Spinal cord (tissue), 10 donors: Measurements from ENCODE around the gene C9orf43. TPM values are rescaled to one million over a fixed set of nuclear protein-coding genes. Genes with fewer than 3 reads are reported as not detected.

Experiments
- DNase-seq, 6 donors: peaks; one replicate each; pipeline versions ENCODE4 v3.0.0 to v3.0.0-alpha.2; 2013 to 2015; ENCODE audit warnings: low spot score in 6 of 6, low read depth in 4 of 6
- H3K27ac ChIP-seq: one replicate; pipeline ENCODE4 v1.5.1; 2013; ENCODE audit warnings: low read depth, low read length, control low read depth
- H3K27me3 ChIP-seq: one replicate; pipeline ENCODE4 v1.6.1; 2013; ENCODE audit warnings: low read length; ENCODE audit not compliant: control insufficient read depth, insufficient read depth
- H3K36me3 ChIP-seq: one replicate; pipeline ENCODE4 v1.6.1; 2013; ENCODE audit warnings: low read length; ENCODE audit not compliant: control insufficient read depth, insufficient read depth
- H3K4me1 ChIP-seq: one replicate; pipeline ENCODE4 v1.6.1; 2013; ENCODE audit warnings: low read length; ENCODE audit not compliant: control insufficient read depth, insufficient read depth
- H3K4me3 ChIP-seq: one replicate; pipeline ENCODE4 v1.5.1; 2013; ENCODE audit warnings: low read depth, low read length, control low read depth
- H3K9me3 ChIP-seq: one replicate; pipeline ENCODE4 v1.6.1; 2013; ENCODE audit warnings: low read length; ENCODE audit not compliant: control insufficient read depth, insufficient read depth
- WGBS: methylation state at CpG from one replicate; pipeline ENCODE4 v1.1.5; 2013; ENCODE audit warnings: missing lambda C conversion rate; ENCODE audit not compliant: insufficient coverage; 5-methylcytosine and 5-hydroxymethylcytosine counted together
- polyA plus RNA-seq, 2 donors: library from polyadenylated mRNA; unstranded; fragments of 120-200 nt; gene quantifications; one replicate each; pipeline ENCODE4 v1.2.1, GENCODE V29; 2013; ENCODE audit not compliant: insufficient read length in 2 of 2
- total RNA-seq, 2 donors: library from RNA; depleted of rRNA in 1 of 2; stranded (reverse); fragments of 120-200 nt in 1 of 2; fragments of >200 nt in 1 of 2; gene quantifications; one replicate each; pipeline versions ENCODE4 v1.2.3 to v1.2.4, GENCODE V29; 2013 to 2014
- donor health status: healthy.

The C9orf43 gene
- total and polyA plus RNA-seq, 4 donors: 0.29 to 1.0 (median 0.79) TPM

DNA sequence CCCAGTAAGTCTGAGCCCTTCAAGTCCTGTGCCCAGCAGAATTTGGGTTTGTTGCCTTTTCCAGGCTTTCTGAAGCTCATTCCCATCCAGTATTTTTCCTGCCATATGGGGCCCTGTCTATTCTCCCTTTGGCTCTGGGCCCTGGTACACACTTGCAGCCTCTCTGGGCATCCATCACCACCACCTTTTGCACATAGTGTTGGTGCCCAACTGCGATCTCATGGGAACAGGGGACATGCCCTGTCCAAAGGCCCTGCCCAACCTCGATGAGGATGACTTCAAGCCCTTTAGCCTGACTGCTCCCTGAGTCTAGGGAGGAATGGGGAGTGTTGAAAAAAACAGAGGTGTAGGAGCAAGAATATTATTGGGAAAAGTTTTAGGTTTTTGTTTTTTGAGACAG, 64.5 kb downstream of the C9orf43 start:
- Histone ChIP-seq H3K9me3 (no peaks in the 10 kb centered on the region), H3K27ac (no peak overlapping the region), H3K27me3 (no peaks in the 10 kb centered on the region), H3K4me3 (no peak overlapping the region), H3K4me1 (peaks cover 5% of the 10 kb centered on the region), H3K36me3 (no peaks in the 10 kb centered on the region)
- WGBS: 91% methylated on average over 2 of the region's 2 CpGs
- DNase-seq: no peak

DNA sequence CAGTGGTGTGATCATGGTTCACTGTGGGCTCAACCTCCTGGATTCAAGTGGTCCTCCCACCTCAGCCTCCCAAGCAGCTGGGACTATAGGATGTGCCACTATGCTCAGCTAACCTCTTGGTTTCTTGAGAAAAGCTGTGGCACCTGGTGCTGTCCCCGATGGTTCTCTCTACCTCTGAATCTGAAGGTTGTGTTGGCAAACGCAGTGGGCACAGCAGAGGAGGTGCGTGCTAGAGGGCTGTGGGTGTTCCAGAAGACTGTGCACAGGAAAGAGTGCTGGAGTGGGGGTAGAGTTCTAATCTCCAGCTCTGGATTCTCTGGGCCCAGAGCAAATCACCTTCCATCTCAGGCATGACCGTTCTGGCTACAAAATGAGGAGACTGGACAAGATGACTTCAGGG, 65.4 kb downstream of the C9orf43 start:
- Histone ChIP-seq H3K27me3 (no peaks in the 10 kb centered on the region), H3K36me3 (no peaks in the 10 kb centered on the region), H3K4me1 (peaks cover 5% of the 10 kb centered on the region), H3K4me3 (no peak overlapping the region), H3K27ac (no peak overlapping the region), H3K9me3 (no peaks in the 10 kb centered on the region)
- DNase-seq: no peak
- WGBS: 100% methylated on average over 3 of the region's 4 CpGs

DNA sequence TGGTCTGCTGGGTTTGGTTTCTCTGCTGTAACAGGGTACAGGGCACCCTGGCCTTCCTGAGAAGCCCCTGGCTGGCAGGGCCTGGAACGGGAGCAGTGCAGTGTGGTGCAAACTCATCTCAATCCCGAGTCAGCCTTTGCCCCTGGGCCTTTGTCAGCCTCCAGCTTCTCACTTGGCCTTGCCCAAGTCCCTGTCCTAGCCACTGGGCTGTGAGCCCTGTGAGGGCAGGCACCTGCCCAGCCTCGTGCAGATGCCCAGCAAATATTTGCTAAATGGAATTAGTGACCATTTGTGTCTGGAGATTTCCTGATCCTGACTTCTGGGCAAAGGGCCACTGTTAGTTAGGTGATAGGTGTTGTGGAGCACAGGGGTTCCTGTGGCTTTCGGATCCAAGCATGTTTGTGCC, 66.0 kb downstream of the C9orf43 start:
- Histone ChIP-seq H3K27ac (no peak overlapping the region), H3K4me3 (no peak overlapping the region), H3K36me3 (no peaks in the 10 kb centered on the region), H3K27me3 (no peaks in the 10 kb centered on the region), H3K9me3 (no peaks in the 10 kb centered on the region), H3K4me1 (peaks cover 5% of the 10 kb centered on the region)
- WGBS: 90% methylated on average over 4 of the region's 4 CpGs
- DNase-seq: no peak

DNA sequence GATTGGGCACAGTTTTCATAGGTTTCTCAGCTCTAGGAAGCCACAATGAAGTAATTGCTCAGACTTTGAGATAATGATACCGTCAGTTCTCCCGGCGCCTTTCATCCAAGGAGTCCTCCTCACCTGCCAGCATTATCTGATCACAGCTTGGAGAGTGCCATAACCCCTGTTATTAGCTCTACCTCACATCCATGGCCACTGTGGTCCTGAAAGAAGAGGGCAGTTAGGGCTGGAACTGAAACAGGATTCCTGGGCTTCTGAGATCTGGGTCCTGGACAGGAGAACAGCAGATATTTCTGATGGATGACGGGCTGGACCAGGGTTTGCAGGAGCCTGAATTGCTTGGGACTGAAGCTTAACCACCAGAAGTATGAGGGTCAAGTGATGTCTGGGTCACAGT, 66.5 kb downstream of the C9orf43 start:
- no peaks in the 10 kb centered on the region for H3K9me3 ChIP-seq
- no peak overlapping the region for H3K4me3 ChIP-seq
- no peaks in the 10 kb centered on the region for H3K27me3 ChIP-seq
- no peak for DNase-seq
- H3K36me3 ChIP-seq: no peaks in the 10 kb centered on the region
- H3K4me1 ChIP-seq: peaks cover 5% of the 10 kb centered on the region
- no peak overlapping the region for H3K27ac ChIP-seq
- WGBS: 100% methylated on average over 1 of the region's 4 CpGs

DNA sequence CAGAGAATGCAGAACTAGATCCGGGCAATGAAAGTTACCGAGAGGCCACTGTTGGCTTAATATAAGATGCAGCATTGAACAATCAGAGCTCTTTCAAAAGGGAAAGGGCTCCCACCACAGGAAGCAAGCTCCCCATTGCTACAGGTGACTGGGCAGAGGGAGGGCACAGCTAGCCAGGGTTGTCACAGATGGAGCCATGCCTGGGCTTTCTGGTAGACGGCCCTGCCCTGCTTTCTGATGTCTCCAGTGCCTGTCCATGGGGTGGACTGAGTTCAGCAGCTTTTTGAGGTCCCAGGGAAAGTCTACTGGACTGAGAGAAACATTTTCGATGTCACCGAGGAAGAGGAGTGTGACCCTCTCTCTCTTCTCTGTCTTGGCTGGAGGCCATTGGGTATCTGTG, 67.1 kb downstream of the C9orf43 start:
- Histone ChIP-seq H3K27me3 (no peaks in the 10 kb centered on the region), H3K36me3 (no peaks in the 10 kb centered on the region), H3K27ac (no peak overlapping the region), H3K4me3 (no peak overlapping the region), H3K4me1 (peaks cover 5% of the 10 kb centered on the region), H3K9me3 (no peaks in the 10 kb centered on the region)
- 94% methylated on average over 5 of the region's 5 CpGs for WGBS
- no peak for DNase-seq

- no peaks in the 10 kb centered on the region for H3K9me3 ChIP-seq
- peaks cover 15% of the 10 kb centered on the region for H3K4me1 ChIP-seq
- 67% methylated on average over 4 of the region's 7 CpGs for WGBS
- H3K4me3 ChIP-seq: no peak overlapping the region
- no peaks in the 10 kb centered on the region for H3K36me3 ChIP-seq
- H3K27me3 ChIP-seq: no peaks in the 10 kb centered on the region
- DNase-seq: no peak
- no peak overlapping the region for H3K27ac ChIP-seq
Observed at GRCh38 chr9:113479174-113479621, 68.7 kb downstream of the C9orf43 start.

Other genes starting within 250 kb of the C9orf43 start
- 10 to 100 TPM; 24.2 to 26.9 TPM for gene FKBP15, start 189.5 kb upstream of the C9orf43 start, total RNA-seq
- gene FKBP15, start 189.5 kb upstream of the C9orf43 start, polyA plus RNA-seq: 10 to 100 TPM; 25.6 to 26.6 TPM
- 10 to 100 TPM; 19.5 to 22.9 TPM for gene SLC31A1, start 189.2 kb upstream of the C9orf43 start, total RNA-seq
- 10 to 100 TPM; 18.7 to 19.5 TPM for gene SLC31A1, start 189.2 kb upstream of the C9orf43 start, polyA plus RNA-seq
- 10 to 100 TPM; 19.8 to 39.7 TPM for gene CDC26, start 135.2 kb upstream of the C9orf43 start, total RNA-seq
- gene CDC26, start 135.2 kb upstream of the C9orf43 start, polyA plus RNA-seq: 10 to 100 TPM; 25.8 to 26.4 TPM
- 10 to 100 TPM; 24.4 to 30.6 TPM for gene PRPF4, start 135.1 kb upstream of the C9orf43 start, total RNA-seq
- 10 to 100 TPM; 22.5 to 24.0 TPM for gene PRPF4, start 135.1 kb upstream of the C9orf43 start, polyA plus RNA-seq
- gene RNF183, start 107.4 kb upstream of the C9orf43 start, total RNA-seq: under 1 TPM in 1 of 2 donors, not detected in 1; 0.11 TPM
- gene RNF183, start 107.4 kb upstream of the C9orf43 start, polyA plus RNA-seq: under 1 TPM in 1 of 2 donors, not detected in 1; 0.12 TPM
- gene WDR31, start 70.5 kb upstream of the C9orf43 start, total RNA-seq: 1 to 10 TPM; 3.4 to 4.8 TPM
- gene WDR31, start 70.5 kb upstream of the C9orf43 start, polyA plus RNA-seq: 1 to 10 TPM; 3.6 to 4.5 TPM
- under 1 TPM; 0.33 to 0.79 TPM for gene BSPRY, start 61.2 kb upstream of the C9orf43 start, total RNA-seq
- gene BSPRY, start 61.2 kb upstream of the C9orf43 start, polyA plus RNA-seq: under 1 TPM; 0.17 to 0.75 TPM
- 10 to 100 TPM in 1 of 2 donors, 1 to 10 TPM in 1; 9.6 to 14.4 TPM for gene HDHD3, start 33.8 kb upstream of the C9orf43 start, total RNA-seq
- gene HDHD3, start 33.8 kb upstream of the C9orf43 start, polyA plus RNA-seq: 10 to 100 TPM; 13.2 to 15.4 TPM
- 10 to 100 TPM; 25.5 to 28.5 TPM for gene ALAD, start 9.5 kb upstream of the C9orf43 start, total RNA-seq
- gene ALAD, start 9.5 kb upstream of the C9orf43 start, polyA plus RNA-seq: 10 to 100 TPM; 38.5 to 51.3 TPM
- gene POLE3, start 72 bp upstream of the C9orf43 start, total RNA-seq: 10 to 100 TPM; 33.1 to 52.3 TPM
- 10 to 100 TPM; 44.1 to 54.8 TPM for gene POLE3, start 72 bp upstream of the C9orf43 start, polyA plus RNA-seq
- 10 to 100 TPM; 33.5 to 54.9 TPM for gene RGS3, start 53.0 kb downstream of the C9orf43 start, total RNA-seq
- gene RGS3, start 53.0 kb downstream of the C9orf43 start, polyA plus RNA-seq: 10 to 100 TPM; 40.3 to 41.6 TPM